OCI-LY1 (cell line): ENCODE results near the gene DYNC1LI1.

Experiments used
- EZH2 ChIP-seq: fragments of 200-600 bp; sonication (generic), shearing (Covaris generic); IDR thresholded peaks from 2 replicates; pipeline ENCODE4 v1.8.0; 2017; ENCODE audit warnings: borderline replicate concordance, mixed run types, mild to moderate bottlenecking, antibody characterized with exemption, low read length, moderate library complexity, mixed read lengths
- TF ChIP-seq, protein P1 (sequence below): fragments of 200-600 bp; sonication (generic), shearing (Covaris generic); IDR thresholded peaks from 2 replicates; pipeline ENCODE4 v1.5.1; 2017; ENCODE audit warnings: mild to moderate bottlenecking, antibody characterized with exemption, low read length, moderate library complexity, mixed read lengths

DNA sequence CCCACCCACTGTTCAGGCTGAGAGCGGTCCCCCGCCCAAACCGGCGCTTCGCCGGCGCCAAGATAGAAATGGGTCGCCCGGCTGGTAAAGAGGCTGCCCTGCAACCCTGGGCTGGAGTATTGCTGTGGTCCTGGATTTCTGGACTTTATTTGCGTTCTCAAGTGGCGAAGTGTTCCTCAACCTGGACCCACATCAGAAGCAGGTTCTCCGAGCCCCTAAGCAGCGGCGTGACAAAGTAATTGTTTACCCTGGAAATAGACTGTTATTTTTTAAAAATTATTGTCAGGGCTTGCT, 481 bp upstream of the DYNC1LI1 start:
- TF ChIP-seq, protein P1, sequence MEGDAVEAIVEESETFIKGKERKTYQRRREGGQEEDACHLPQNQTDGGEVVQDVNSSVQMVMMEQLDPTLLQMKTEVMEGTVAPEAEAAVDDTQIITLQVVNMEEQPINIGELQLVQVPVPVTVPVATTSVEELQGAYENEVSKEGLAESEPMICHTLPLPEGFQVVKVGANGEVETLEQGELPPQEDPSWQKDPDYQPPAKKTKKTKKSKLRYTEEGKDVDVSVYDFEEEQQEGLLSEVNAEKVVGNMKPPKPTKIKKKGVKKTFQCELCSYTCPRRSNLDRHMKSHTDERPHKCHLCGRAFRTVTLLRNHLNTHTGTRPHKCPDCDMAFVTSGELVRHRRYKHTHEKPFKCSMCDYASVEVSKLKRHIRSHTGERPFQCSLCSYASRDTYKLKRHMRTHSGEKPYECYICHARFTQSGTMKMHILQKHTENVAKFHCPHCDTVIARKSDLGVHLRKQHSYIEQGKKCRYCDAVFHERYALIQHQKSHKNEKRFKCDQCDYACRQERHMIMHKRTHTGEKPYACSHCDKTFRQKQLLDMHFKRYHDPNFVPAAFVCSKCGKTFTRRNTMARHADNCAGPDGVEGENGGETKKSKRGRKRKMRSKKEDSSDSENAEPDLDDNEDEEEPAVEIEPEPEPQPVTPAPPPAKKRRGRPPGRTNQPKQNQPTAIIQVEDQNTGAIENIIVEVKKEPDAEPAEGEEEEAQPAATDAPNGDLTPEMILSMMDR, result no peak
- no peak for TF ChIP-seq EZH2
